H1 (cell line): ENCODE data around the gene KIF26A. TPM values are rescaled to one million over a fixed set of nuclear protein-coding genes. Genes with fewer than 3 reads are reported as not detected.

ENCODE experiments used
- CTCF ChIA-PET: fragments of 300-600 bp; sonication (Branson Sonifier 250); formaldehyde crosslinking; loops from one replicate; lab custom pipeline; 2021; ENCODE audit not compliant: partially characterized antibody; lab: Charles Lee
- POLR2A ChIA-PET: fragments of 300-600 bp; sonication (Branson Sonifier 250); formaldehyde crosslinking; loops from one replicate; lab custom pipeline; 2021; ENCODE audit warnings: inconsistent platforms; ENCODE audit not compliant: partially characterized antibody; lab: Charles Lee
- DNase-seq, 2 experiments: peaks; one replicate each; pipeline versions ENCODE4 v3.0.0 to v3.0.0-alpha.2; 2010 to 2022; ENCODE audit warnings: low spot score in 2 of 2, low read depth in 1 of 2, mixed read lengths in 1 of 2
- FAIRE-seq: peaks from 2 replicates; lab custom pipeline; 2011; peaks lifted over from hg19 to GRCh38; lab: Jason Lieb, UNC
- H2AFZ ChIP-seq: 2 replicates; pipeline ENCODE4 v1.8.1; 2012; ENCODE audit warnings: low read length, inconsistent platforms
- H2AK5ac ChIP-seq: 2 replicates; pipeline ENCODE4 v1.6.1; 2013; ENCODE audit warnings: low read depth, low read length
- H2BK120ac ChIP-seq: replicated peaks from 2 replicates; pipeline ENCODE3; 2013; ENCODE audit warnings: low read depth, low read length, inconsistent platforms
- H2BK12ac ChIP-seq: 2 replicates; pipeline ENCODE4 v1.6.1; 2013; ENCODE audit warnings: low read depth, low read length
- H2BK15ac ChIP-seq: 2 replicates; pipeline ENCODE4 v1.6.1; 2013; ENCODE audit warnings: low read length
- H2BK20ac ChIP-seq: 2 replicates; pipeline ENCODE4 v1.6.1; 2013; ENCODE audit warnings: low read length
- H2BK5ac ChIP-seq: 2 replicates; pipeline ENCODE4 v1.6.1; 2013; ENCODE audit warnings: low read depth, low read length
- H3K14ac ChIP-seq: 2 replicates; pipeline ENCODE4 v1.6.1; 2013; ENCODE audit warnings: inconsistent platforms; ENCODE audit not compliant: insufficient read length
- H3K18ac ChIP-seq: 2 replicates; pipeline ENCODE4 v1.6.1; 2013; ENCODE audit warnings: low read length; ENCODE audit errors: extremely low read depth
- H3K23ac ChIP-seq: 2 replicates; pipeline ENCODE4 v1.6.1; 2013; ENCODE audit warnings: inconsistent platforms; ENCODE audit not compliant: insufficient read length
- H3K23me2 ChIP-seq: 2 replicates; pipeline ENCODE4 v1.6.1; 2013; ENCODE audit warnings: low read depth, low read length
- H3K27ac ChIP-seq: 2 replicates; pipeline ENCODE4 v1.6.1; 2011; ENCODE audit warnings: low read depth, low read length, inconsistent platforms
- H3K27me3 ChIP-seq, 4 experiments: replicated peaks in 1 of 4; 1 replicate in 1 of 4; 2 replicates in 3 of 4; pipeline versions ENCODE4 v1.6.1 to v1.8.1; 2011 to 2013; ENCODE audit warnings: low read length in 3 of 4, mild to moderate bottlenecking in 3 of 4, inconsistent platforms in 2 of 4, mixed read lengths in 2 of 4, moderate library complexity in 1 of 4; ENCODE audit not compliant: control insufficient read depth in 3 of 4, insufficient read depth in 3 of 4; ENCODE audit errors: extremely low read depth in 1 of 4
- H3K36me3 ChIP-seq, 4 experiments: 2 replicates each; pipeline versions ENCODE4 v1.6.1 to v1.8.1; 2011 to 2013; ENCODE audit warnings: mild to moderate bottlenecking in 4 of 4, low read length in 3 of 4, moderate library complexity in 2 of 4, control low read depth in 1 of 4, inconsistent platforms in 1 of 4; ENCODE audit not compliant: insufficient read depth in 4 of 4, control insufficient read depth in 2 of 4
- H3K4ac ChIP-seq: replicated peaks from 2 replicates; pipeline ENCODE3; 2013; ENCODE audit warnings: low read length, low read depth, mixed read lengths, inconsistent platforms; ENCODE audit not compliant: insufficient read length
- H3K4me1 ChIP-seq, 4 experiments: replicated peaks in 1 of 4; 1 replicate in 1 of 4; 2 replicates in 3 of 4; pipeline versions ENCODE4 v1.6.1 to v1.8.1; 2011 to 2013; ENCODE audit warnings: low read length in 3 of 4, inconsistent platforms in 2 of 4, mixed read lengths in 1 of 4; ENCODE audit not compliant: insufficient read depth in 4 of 4, control insufficient read depth in 3 of 4
- H3K4me2 ChIP-seq, 2 experiments: 2 replicates each; pipeline versions ENCODE4 v1.6.1 to v1.8.1; 2011 to 2013; ENCODE audit warnings: low read depth in 2 of 2, low read length in 2 of 2, control low read depth in 1 of 2, inconsistent platforms in 1 of 2, mild to moderate bottlenecking in 1 of 2; ENCODE audit not compliant: insufficient read depth in 1 of 2
- H3K4me3 ChIP-seq, 4 experiments: fragments of 200-600, 300-600 bp in 1 of 4; sonication (generic), shearing (Covaris generic), sonication (Bioruptor Twin) in 1 of 4; 2 replicates each; pipeline versions ENCODE4 v1.5.1 to v1.8.1; 2011 to 2016; ENCODE audit warnings: low read length in 4 of 4, low read depth in 3 of 4, control low read depth in 2 of 4, inconsistent platforms in 2 of 4, mild to moderate bottlenecking in 2 of 4, mixed read lengths in 1 of 4, moderate library complexity in 1 of 4; ENCODE audit not compliant: insufficient read depth in 2 of 4; ENCODE audit errors: extremely low read depth in 1 of 4
- H3K56ac ChIP-seq: replicated peaks from 2 replicates; pipeline ENCODE3; 2013; ENCODE audit warnings: low read depth, mild to moderate bottlenecking, mixed read lengths, low read length, inconsistent platforms; ENCODE audit not compliant: insufficient read length
- H3K79me1 ChIP-seq: 2 replicates; pipeline ENCODE4 v1.6.1; 2013; ENCODE audit warnings: low read depth, low read length, control low read depth
- H3K79me2 ChIP-seq, 2 experiments: 2 replicates each; pipeline versions ENCODE4 v1.6.1 to v1.8.1; 2012 to 2013; ENCODE audit warnings: low read length in 2 of 2, mild to moderate bottlenecking in 2 of 2, inconsistent platforms in 1 of 2; ENCODE audit not compliant: insufficient read depth in 2 of 2, control insufficient read depth in 1 of 2
- H3K9ac ChIP-seq, 4 experiments: replicated peaks in 1 of 4; 1 replicate in 1 of 4; 2 replicates in 3 of 4; pipeline versions ENCODE4 v1.6.1 to v1.8.1; 2011 to 2013; ENCODE audit warnings: low read depth in 3 of 4, low read length in 3 of 4, control low read depth in 2 of 4, mild to moderate bottlenecking in 2 of 4, moderate library complexity in 2 of 4, inconsistent platforms in 1 of 4; ENCODE audit errors: extremely low read depth in 1 of 4
- H3K9me3 ChIP-seq, 2 experiments: 2 replicates each; pipeline versions ENCODE4 v1.6.1 to v1.8.1; 2012 to 2013; ENCODE audit warnings: mild to moderate bottlenecking in 2 of 2, moderate library complexity in 2 of 2, control low read depth in 1 of 2, inconsistent platforms in 1 of 2, low read depth in 1 of 2, low read length in 1 of 2, mixed read lengths in 1 of 2; ENCODE audit not compliant: insufficient read depth in 2 of 2
- H4K20me1 ChIP-seq, 2 experiments: replicated peaks in 1 of 2; 2 replicates each; pipeline versions ENCODE3 to v1.8.1; 2011 to 2013; ENCODE audit warnings: inconsistent platforms in 2 of 2, low read length in 2 of 2, mild to moderate bottlenecking in 1 of 2; ENCODE audit not compliant: insufficient read depth in 2 of 2, control insufficient read depth in 1 of 2
- H4K5ac ChIP-seq: 2 replicates; pipeline ENCODE4 v1.6.1; 2013; ENCODE audit warnings: low read length, low read depth, mixed read lengths, inconsistent platforms; ENCODE audit not compliant: insufficient read length
- H4K8ac ChIP-seq: 2 replicates; pipeline ENCODE4 v1.8.0; 2013; ENCODE audit warnings: mild to moderate bottlenecking, moderate library complexity, low read length, inconsistent platforms; ENCODE audit not compliant: insufficient read depth; ENCODE audit errors: extremely low read depth
- H4K91ac ChIP-seq: replicated peaks from 2 replicates; pipeline ENCODE3; 2013; ENCODE audit warnings: low read length, mixed read lengths, inconsistent platforms; ENCODE audit not compliant: insufficient read length
- ATF2 ChIP-seq: IDR thresholded peaks from 2 replicates; pipeline ENCODE4 v1.6.1; 2012; ENCODE audit warnings: low read length, inconsistent platforms
- CBX8 ChIP-seq: fragments of 300-800, 300-1000 bp; sonication (generic); IDR thresholded peaks from 2 replicates; pipeline ENCODE4 v1.7.1; 2016; ENCODE audit warnings: low read depth, low read length, borderline replicate concordance
- CTBP2 ChIP-seq: IDR thresholded peaks from 2 replicates; pipeline ENCODE4 v1.7.0; 2011; ENCODE audit warnings: borderline replicate concordance, mild to moderate bottlenecking, moderate library complexity, mixed read lengths, low read length; ENCODE audit not compliant: insufficient read depth, insufficient read length
- GABPA ChIP-seq: IDR thresholded peaks from 2 replicates; pipeline ENCODE4 v1.6.1; 2011; ENCODE audit warnings: mild to moderate bottlenecking, low read length, moderate library complexity, borderline replicate concordance; ENCODE audit not compliant: insufficient read depth
- KDM1A ChIP-seq: fragments of 200-600, 300-600 bp; sonication (generic); IDR thresholded peaks from 2 replicates; pipeline ENCODE4 v1.7.1; 2016; ENCODE audit warnings: mild to moderate bottlenecking, low read length, borderline replicate concordance
- RXRA ChIP-seq: IDR thresholded peaks from 2 replicates; pipeline ENCODE4 v1.6.1; 2011; ENCODE audit warnings: low read depth, mild to moderate bottlenecking, low read length, moderate library complexity; ENCODE audit not compliant: insufficient read depth
- SP4 ChIP-seq: IDR thresholded peaks from 2 replicates; pipeline ENCODE4 v1.6.1; 2012; ENCODE audit warnings: low read length, inconsistent platforms
- SUZ12 ChIP-seq: fragments of 200-600 bp; sonication (generic); IDR thresholded peaks from 2 replicates; pipeline ENCODE4 v1.6.1; 2012; ENCODE audit warnings: mild to moderate bottlenecking, inconsistent platforms, low read length, moderate library complexity, mixed read lengths
- YY1 ChIP-seq: IDR thresholded peaks from 2 replicates; pipeline ENCODE4 v1.6.1; 2011; ENCODE audit warnings: low read depth, mild to moderate bottlenecking, low read length
- WGBS, 2 experiments: shearing (Covaris generic) in 1 of 2; methylation state at CpG; one replicate each; pipeline versions ENCODE4 v1.1.6 to v1.1.7; 2013 to 2015; ENCODE audit warnings: low lambda C conversion rate in 2 of 2, mixed read lengths in 2 of 2, inconsistent platforms in 1 of 2, low coverage in 1 of 2, missing lambda C conversion rate in 1 of 2; ENCODE audit not compliant: insufficient replicate concordance in 2 of 2, insufficient coverage in 1 of 2, insufficient read length in 1 of 2; ENCODE audit errors: extremely low coverage in 1 of 2, missing lambda C conversion rate in 1 of 2; 5-methylcytosine and 5-hydroxymethylcytosine counted together
- polyA plus RNA-seq, 7 experiments: library from polyadenylated mRNA; depleted of rRNA in 3 of 7; stranded (reverse) in 5 of 7; unstranded in 2 of 7; fragments of >200 nt in 5 of 7; fragments of 200-250 nt in 2 of 7; gene quantifications; 1 replicate in 5 of 7; 2 replicates in 1 of 7; 4 replicates in 1 of 7; pipeline versions ENCODE4 v1.2.1 to v1.2.3, GENCODE V29; 2011 to 2013; ENCODE audit warnings: missing spikeins in 2 of 7, mixed read lengths in 2 of 7
- total RNA-seq: library from RNA; stranded (reverse); fragmentation: NEBNext Ultra II Directional; extraction: Animal tissue kit (Norgen Biotek cat#: 25700); gene quantifications from 2 replicates; pipeline ENCODE4 v1.2.1, GENCODE V29; 2021

Gene KIF26A
- total and polyA plus RNA-seq, 2 of the 8 experiments (the other 6 are each of a cell fraction or from before 2014, with no cell fraction given): 11.5 to 41.6 TPM

GRCh38 chr14:104142946-104143470, 4.6 kb downstream of the KIF26A start:
- no peak overlapping the region for H4K91ac ChIP-seq
- H3K4ac ChIP-seq: no peak overlapping the region
- H3K18ac ChIP-seq: peak overlapping the region; percentile 19; the same call in 1 of the 2 replicates
- H3K9ac ChIP-seq: no peak overlapping the region
- H3K79me1 ChIP-seq: peaks cover 23% of the 10 kb centered on the region
- H3K27ac ChIP-seq: no peak overlapping the region
- CTCF ChIA-PET: interaction anchor here (0.7 to 1.5 kb wide), 3 partner anchors 12 to 30 kb away, joined by 3 read pairs; no protein-coding TSS in a partner anchor
- H3K36me3 ChIP-seq: no peaks in the 10 kb centered on the region; a peak in 2 of 8 replicates
- no peak overlapping the region for H2BK5ac ChIP-seq
- H3K4me2 ChIP-seq: no peak overlapping the region
- POLR2A ChIA-PET: no interaction called here
- H3K23me2 ChIP-seq: peaks cover 10% of the 10 kb centered on the region; the same call in 1 of the 2 replicates
- FAIRE-seq (no peak), DNase-seq (no peak)
- H3K4me1 ChIP-seq: peaks cover 0 to 29% (median 22%) of the 10 kb centered on the region in 4 experiments; a peak in 6 of 7 replicates
- no peak overlapping the region for H4K5ac ChIP-seq
- peaks cover 28 to 89% of the 10 kb centered on the region in 2 experiments; a peak in 3 of 4 replicates for H3K79me2 ChIP-seq
- H2BK15ac ChIP-seq: no peak overlapping the region
- H3K27me3 ChIP-seq: 0 out of 7 replicates have a peak, but pooled peaks cover 0 to under 1% (median under 1%) of the 10 kb centered on the region in 4 experiments
- no peak for TF ChIP-seq SUZ12
- TF ChIP-seq ATF2: no peak
- no peak for TF ChIP-seq CBX8
- no peak for TF ChIP-seq YY1
- no peak for TF ChIP-seq SP4
- TF ChIP-seq KDM1A: no peak
- no peak for TF ChIP-seq CTBP2
- TF ChIP-seq GABPA: no peak
- no peak for TF ChIP-seq RXRA
- TF ChIP-seq, all 59 proteins: peak for 0
- Histone ChIP-seq H4K8ac (no peak overlapping the region; the same call in 1 of the 2 replicates), H2AK5ac (no peak overlapping the region), H2BK12ac (no peak overlapping the region), H2AFZ (no peak overlapping the region), H3K23ac (no peak overlapping the region), H4K20me1 (peaks cover 20 to 38% of the 10 kb centered on the region in 2 experiments), H3K56ac (no peak overlapping the region), H3K9me3 (no peaks in the 10 kb centered on the region), H2BK20ac (no peak overlapping the region), H2BK120ac (no peak overlapping the region), H3K4me3 (no peak overlapping the region), H3K14ac (no peak overlapping the region)
- WGBS, 2 experiments: 89% methylated on average over 16 of the region's 16 CpGs; no CpG with 5 or more reads in 1 of the 2 experiments
